Activated T-cell treated with anti-CD3 and anti-CD28 coated beads for 24 hours (primary cell): Measurements from ENCODE around the gene PLD4.
A peak's percentile ranks its signal among the peaks of the same experiment; 100 is the strongest.

Experiments
- DNase-seq: peaks from one replicate; pipeline ENCODE4 v3.0.0-alpha.2; 2020; ENCODE audit warnings: low read depth

PLD4 gene

DNA sequence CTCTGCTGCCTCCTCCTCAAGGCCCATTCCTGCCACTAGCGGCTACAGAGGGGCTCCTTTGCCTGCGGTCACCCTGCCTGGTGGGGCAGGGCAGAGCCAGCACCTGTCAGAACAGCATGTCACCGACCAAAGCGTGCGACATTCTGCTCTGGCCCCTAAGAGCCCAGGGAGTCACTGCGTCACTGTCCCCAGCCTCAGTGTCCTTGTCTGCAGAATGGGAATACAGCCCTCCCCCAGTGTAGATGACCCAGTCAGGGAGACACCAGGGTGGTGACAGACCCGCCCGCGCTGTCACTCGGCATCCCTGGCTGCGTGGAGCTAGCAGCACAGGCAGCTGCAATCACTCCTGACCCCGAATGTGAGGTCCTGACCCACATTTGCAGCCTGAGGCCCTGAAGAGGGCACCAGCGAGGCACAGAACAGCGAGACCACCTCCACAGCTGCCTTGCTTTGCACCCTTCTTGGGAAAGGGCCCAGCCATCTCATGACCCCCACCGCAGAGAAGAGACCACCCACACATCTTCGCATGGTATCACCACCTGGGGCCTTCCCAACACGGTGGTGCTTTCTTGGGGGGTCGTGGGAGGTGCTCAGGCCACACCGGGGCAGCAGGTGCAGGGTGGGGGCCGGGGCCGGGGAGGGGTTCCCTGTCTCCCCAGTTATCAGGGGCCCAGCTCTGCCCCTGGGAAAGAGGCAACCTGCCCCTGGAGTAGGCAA is 51.0 kb downstream of the PLD4 start:
- DNase-seq: no peak

DNA sequence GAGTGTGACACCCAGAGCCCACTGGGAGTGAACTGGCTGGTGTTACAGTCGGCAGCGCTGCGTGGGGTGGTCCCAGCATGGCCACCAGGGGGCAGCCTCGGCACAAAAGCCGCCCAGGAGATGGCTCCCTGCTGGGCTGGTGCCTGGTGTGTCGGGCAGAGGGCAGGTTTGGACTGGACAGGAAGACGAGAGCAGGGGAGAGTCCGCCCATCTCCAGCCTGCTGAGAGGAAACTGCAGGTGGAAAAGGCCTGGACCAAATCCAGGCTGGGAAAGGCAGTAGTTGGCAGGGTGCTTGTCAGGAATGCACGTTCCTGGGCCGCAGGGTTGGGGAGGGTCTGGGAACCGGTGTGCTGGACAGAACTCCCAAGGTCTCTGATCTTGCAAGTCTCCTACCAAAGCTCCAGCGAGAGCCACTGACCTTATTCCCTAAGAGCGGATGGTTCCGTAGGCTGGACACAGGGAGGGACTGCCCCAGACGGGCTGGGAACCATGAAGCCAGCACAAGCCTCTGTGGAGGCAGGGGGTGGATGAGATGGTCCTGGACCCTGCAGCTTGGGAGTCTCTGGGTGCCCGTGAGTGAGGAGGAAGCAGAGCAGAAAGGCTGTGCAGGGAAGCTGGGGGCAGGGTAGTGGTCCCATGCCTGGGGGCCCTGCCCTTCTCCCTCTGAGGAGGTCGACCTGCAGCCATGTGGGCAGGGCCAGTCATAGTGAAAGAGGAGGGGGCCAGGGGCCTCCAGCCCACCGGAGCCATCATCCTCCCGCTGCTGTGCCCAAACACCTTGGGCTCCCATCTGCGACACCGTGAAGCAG is 51.7 kb downstream of the PLD4 start:
- peak; percentile 81 for DNase-seq

DNA sequence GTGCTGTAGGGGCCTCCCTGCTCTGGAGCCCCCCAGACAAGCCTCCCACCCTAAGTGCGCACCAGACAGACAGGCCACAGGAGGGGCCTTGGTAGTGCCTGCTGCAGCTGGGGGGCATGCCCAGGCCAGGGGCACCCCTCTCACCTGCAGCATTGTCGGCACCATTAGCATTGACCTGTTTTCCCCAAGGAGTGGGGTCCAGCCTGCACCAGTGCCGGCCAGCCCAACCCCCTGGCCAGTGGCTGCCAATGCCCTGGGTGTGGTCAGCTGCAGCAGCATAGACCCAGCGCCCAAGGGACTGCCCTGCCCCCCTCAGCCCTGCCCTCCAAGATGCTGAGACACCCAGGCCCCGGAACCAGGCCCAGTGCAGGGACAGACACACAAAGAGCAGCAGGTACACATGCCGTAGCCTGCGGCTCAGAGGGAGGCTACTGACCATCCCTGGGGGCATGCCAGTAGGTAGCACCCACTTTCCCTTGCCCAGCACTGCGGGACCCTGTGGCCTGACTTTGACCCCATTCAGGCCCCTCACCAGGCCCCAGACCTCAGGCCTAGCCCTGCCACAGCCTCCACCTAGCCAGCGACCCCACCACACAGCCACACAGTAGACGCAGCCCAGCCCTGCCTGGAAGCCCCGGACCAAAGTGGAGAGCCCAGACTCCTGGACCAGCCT is 52.5 kb downstream of the PLD4 start:
- no peak for DNase-seq

DNA sequence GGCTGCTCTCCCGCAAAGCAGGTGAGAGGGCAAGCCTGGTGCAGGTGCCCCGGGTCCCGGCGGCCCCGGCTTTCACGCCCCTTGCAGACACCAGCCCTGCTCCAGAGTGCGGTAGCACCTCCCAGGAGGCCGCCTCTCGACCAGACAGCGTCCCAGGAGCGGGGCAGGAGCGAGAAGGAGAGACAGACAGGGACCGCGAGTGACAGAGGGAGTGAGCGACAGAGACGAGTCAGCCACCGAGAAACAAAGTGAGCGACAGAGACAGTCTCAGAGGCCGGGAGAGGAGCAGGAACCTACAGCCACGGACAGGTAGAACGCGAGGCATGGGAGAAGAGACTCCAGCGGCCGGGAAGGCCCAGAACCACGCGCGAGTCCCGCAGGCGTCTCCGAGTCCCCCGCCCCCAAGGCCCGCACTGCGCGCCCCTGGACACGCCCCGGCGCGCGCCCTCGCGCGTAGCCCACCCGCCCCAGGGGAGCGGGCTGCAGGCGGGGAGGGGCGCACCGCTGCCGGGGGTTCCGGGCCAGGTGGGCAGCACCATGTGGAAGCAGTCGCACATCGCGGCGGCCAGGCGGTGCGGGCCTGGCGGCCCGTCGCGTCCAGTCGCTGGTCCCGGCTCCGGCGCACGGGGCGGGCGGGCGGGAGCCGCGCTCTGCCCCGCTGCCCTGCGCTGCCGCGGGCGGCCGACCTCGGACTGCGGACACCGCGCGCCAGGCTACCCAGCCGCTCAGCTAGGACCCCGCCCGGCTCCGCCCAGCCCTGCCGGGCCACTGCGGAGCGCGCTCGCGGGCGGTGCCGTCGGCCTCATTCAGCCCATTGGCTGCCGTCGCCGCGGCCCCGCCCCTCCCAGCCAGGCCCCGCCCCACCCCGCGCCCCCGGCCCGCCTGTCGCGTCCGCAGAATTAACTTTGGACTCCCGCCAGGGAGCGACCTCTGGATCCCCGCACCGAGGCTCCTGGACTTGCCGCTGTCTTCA is 53.3 kb downstream of the PLD4 start, which contains the start of gene AHNAK2:
Gene AHNAK2 (minus strand): TSS at position 694 of the 973 bp plus-strand sequence. CDS start 137 bp downstream, at position 557.
- DNase-seq: peak; percentile 46

DNA sequence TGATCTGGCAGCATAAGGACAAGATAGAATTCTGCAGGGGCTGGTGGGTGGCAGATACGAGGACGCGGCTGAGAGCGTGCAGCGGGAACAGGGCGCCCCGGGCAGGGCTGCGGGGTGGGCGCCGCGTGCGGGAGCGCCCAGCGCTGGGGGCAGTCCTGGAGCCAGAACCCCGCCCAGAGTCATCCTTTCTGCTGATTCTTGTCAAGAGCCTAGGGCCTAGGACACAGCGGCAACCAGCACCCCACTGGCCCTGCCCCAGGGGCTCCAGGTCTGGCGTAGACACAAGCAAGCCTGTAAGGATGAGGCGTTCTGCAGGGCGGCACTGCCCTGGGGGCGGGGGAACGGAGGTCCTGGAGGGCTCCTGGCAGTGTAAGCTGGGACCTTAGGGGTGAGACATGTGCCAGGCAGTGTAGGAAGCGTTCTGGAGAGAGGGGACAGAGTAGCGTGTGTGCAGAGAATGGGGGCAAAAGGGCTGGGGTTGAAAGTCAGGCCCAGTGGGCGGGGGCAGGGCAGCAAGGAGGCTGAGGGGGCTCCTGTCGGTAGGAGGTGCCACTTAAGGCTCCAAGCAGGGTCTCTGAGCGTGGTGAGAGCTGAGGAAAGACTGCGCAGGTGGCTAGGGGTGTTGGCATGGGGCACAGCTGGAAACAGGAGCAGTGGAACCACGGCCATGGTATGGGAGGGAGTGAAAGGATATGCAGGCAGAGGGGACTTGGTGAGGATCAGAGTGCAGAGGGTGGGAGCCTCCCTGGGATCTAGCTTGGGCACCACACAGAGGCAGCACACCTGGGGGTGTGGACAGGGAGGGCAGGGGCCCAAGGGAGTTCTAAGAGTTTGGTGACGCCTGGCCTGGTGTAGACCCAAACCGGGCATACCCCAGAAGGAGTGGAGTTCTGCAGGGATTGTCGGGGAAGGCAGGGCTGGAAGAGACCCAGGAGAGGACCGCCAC is 54.3 kb downstream of the PLD4 start:
- DNase-seq: no peak

DNA sequence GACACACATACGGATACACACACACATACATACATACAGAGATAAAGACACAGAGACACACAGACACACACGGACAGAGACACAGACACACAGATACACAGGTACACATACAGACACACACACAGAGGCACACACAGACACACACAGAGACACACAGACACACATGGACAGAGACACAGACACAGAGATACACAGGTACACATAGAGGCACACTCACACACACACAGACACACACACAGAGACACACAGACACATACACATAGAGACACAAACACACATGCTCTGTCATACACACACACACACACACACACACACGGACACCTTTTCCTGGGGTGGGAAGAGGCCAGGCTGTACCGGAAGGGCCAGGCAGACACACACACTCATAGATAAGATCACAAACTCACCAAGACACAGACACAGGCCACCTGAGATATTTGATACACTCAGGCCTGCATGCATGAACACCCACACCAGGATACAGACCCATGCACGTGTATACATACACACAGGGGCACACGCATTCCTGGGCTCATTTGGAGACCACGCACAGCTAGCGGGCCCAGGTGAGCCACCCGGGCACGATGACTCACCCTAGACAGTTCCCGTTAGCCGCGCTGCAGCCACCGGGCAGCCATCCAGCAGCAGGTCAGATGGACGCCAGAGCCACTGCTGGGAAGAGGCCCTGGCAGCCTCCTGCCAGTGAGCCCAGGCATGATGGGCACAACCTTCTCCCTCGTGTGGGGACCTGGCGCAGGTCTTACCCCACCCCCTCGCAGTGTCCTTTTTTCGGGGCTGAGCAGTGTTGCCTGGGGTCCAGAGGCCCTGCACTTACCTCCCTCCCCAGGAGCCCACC is 55.3 kb downstream of the PLD4 start:
- no peak for DNase-seq

DNA sequence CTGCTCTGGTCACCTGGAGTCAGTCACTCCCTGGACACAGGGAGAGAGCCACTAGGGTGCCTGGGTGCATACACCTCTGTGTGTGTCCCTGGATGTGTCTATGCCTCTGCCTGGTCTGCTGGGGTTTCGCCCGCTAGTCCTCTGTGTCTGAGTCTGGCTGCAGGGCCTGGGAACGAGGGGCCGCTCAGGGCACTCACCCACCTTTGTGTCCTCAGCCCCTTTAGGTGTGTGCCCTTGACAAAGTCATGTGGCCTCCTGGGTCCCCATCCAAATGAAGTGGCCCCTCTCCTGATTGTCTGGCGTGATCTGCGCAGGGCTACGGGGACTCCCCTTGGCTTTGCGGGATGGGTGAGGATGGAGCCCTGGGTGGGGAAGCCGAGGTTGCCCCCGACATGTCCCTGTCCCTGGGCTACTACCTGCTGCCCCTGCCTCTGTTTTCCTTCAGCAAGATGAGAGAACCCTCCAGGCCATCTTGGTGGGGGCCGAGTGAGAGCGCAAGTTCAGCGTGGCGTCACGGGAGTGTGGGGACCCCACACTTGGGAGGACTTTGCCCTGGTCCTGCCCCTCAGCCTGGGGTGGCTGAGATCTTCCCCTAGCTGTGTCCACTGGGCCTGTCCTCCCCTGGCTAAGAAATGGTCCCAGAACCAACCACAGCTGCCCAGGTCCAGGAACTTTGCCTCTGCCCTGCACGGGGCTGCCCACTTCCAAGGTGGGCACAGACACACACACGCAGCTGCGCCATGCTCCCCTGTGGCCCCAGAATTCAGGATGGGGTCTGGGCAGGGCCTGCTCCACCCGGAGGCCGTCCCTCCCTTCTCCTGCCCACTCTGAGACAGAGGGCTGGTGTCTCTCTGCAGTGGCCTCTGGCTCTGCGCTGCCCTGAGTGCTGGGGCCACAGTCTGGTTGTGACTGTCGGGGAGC is 56.2 kb downstream of the PLD4 start:
- no peak for DNase-seq

DNA sequence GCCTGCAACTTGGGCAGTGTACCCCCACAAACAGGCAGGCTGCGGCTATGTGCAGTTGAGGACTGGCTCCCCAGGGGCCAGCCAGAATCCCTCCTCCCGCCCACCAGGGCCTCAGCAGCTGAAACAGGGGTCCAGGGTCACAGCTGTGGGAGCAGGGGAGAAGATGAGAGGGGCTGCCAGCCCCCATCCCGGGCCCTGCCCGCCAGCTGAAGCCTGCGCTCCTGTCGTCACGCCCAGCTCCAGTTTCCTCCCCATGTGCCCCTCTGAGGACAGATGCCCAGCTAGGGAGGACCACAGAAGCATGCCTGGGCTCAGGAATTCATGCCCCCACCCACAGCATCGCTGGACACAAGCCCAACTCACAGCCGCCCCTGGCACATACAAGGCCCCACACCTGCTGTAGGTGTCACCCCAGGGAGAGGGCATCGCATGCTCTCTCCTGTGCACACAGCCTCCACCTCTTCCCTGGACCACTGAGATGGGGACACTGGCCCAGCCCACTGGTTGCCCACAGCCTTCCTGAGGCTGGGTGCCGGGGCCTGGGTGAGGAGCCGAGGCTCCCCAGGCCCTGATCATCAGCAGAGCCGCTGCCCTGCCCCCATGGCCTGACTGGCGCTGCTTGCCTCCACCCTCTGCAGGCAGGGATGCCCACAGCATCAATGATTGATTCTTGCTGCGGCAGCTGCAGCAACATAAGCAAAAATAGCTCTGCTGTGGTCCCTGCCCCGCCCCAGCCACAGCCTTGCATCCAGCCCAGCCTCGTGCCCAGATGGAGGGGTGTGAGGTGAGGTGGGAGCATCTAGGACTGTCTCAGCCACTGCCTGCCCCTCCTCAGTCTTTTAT is 57.2 kb downstream of the PLD4 start:
- DNase-seq: no peak

DNA sequence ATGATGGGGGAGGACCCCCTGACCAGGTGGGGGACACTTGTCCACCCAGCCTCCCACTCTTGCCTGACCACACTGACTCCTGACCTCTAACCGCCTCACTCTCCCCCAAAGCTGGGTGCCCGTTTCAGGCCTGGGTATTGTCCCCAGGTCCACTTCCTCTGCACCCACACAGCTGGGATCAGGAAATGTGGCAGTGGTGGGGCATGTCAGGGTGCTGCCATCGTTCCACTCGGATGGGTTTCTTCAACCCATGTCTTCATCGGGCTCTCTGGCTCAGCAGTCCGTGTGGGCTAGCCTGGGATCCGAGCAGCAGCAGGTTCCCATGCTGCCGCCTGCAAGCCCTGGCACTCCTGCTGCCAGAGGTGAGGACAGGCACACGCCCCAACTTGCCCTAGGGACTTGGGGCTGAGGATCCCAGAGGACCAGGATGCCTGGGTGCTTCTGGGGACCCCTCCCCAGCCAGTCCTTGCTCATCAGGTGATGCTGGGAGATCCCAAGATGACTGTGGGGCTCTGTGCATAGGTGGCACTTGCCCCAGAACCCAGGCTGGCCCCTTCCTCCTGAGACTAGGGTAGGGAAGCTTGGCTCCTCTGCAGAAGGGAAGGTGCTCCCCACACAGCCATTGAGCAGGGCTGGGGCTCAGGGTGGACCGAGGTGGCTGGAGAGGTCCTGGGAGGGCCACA is 58.0 kb downstream of the PLD4 start:
- DNase-seq: no peak
